Activated CD8-positive, alpha-beta memory T cell treated with anti-CD3 and anti-CD28 coated beads, Interleukin-2, amount 50 U/mL, for 4 hours (primary cell): Measurements from ENCODE around the gene RBMS1.

Experiments used
- DNase-seq: peaks from one replicate; pipeline ENCODE4 v3.0.0-alpha.2; 2020

The RBMS1 gene

DNA sequence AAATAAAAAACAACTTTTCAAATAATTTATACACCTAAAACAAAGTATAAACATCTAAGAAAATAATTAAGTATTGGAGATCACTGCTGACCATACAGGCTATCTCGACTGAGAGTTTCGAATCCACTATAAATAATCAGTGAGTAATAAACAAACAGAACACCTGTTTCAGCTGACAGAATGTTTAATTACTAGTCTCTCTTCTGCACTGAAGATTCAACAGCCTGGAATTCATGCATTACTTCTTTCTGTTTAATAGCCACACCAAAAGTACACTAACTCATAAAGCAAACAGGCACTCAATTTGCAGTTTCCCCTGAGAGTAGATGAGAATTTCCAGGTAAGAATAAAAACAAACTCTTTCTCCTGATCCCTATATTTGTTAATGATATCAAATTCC lies 138.5 kb downstream of the RBMS1 start:
- no peak for DNase-seq

DNA sequence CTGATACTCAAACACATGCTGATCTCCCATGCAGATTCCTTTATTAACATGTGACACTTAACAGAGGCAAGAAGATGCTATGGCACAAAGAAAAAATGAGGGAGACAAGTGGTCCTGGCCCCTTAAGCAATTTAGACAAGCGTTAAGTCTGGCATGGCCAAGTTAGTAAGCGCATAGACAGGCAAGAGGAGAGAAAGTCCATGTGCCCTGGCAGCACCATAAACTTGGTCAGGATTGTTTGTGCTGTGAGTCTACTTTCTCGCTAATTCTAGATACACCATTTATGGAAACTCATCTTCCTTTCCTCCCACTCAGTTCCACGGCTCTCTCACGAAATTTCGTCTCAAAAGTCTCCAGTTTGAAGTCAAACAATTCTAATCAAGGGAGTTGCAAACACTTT lies 138.9 kb downstream of the RBMS1 start:
- no peak for DNase-seq

DNA sequence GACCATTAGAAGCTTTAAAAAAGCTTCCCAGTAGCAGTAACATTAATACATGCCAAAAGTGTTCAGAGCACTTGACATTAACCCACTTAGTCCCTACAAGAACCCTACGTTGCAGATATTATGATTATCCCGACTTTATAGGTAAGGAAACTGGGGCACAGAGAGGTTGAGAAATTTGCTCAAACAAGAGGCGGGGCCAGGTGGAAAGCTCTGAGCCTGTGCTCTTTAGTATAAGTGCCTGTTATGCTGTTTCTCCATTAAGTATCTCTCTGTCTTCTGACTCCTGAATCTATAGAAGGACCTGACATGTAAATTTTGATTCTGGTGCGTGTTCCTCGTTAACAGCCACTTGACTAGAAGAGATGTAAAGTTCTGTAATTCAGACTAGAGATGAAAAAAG lies 139.8 kb downstream of the RBMS1 start:
- DNase-seq: no peak

DNA sequence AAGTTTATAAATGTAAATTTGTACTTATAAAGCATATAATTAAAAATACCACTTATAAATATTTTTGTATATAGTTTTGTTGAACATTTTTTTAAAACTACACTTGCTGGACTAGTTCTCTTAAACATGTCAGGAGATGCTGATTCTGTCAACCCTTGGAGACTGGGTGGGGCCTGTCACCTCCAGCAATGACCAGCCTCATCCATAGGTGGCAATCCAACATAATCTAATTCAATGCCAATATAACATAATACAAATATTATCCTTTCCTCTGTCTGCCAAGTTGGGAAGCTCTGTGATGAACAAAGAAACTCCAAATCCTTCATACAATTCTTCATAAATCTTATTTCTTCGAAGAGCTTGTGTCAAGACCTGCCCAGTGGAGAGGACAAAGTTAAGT lies 140.4 kb downstream of the RBMS1 start:
- DNase-seq: peak; percentile 28

DNA sequence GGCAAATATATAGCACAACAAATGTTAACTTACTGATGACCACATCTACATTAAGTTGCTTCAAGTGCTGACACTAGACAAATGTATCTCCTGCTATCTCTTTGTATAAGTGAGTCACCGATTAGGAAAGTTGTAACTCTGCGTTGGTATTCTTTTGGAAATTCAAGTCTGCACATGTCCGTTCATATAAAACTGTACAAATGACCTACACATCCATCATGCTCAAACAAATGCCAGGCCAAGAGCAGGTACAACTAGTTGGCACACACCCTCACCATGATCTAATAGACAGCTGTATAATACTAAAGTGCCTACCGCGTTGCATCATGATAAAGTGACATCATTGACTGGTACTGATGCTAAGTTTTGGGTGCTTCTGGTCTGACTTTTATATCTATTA lies 141.1 kb downstream of the RBMS1 start:
- no peak for DNase-seq

DNA sequence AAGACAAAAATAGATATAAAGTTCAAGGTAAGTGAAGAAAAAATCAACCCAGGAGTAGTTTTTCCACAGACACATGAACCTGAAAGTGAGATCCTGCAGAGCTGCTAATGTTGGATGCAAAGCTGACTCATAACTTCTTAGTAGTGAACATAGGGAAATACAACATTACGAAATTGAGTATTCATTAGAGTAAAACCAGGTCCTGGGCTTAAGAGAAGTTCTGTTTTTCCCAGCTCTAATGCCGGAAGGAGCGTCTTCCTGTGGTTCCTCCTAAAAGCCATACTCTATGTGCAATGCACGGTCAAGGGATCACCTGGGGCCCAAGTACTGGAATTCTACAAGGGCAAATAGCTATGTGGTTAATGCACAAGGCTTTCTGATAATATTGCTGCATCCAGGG lies 141.7 kb downstream of the RBMS1 start:
- DNase-seq: no peak

DNA sequence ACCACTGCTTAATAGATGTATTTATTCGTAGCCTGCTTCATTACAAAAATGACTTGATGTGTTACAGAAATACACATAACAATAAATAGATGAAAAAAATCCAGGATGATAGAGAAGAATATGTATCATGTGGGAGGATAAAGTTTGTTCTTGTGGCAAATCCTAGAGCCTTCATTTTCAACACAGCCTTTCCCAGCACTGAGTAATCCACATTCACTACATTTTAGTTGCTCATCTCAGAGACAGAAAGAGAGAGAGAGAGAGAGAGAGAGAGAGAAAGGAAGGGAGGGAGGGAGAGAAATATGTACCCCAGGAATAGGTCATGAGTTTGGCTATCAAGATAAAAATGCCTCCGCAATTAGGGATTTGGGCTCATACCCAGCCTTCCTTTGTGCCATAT lies 144.3 kb downstream of the RBMS1 start:
- DNase-seq: no peak

DNA sequence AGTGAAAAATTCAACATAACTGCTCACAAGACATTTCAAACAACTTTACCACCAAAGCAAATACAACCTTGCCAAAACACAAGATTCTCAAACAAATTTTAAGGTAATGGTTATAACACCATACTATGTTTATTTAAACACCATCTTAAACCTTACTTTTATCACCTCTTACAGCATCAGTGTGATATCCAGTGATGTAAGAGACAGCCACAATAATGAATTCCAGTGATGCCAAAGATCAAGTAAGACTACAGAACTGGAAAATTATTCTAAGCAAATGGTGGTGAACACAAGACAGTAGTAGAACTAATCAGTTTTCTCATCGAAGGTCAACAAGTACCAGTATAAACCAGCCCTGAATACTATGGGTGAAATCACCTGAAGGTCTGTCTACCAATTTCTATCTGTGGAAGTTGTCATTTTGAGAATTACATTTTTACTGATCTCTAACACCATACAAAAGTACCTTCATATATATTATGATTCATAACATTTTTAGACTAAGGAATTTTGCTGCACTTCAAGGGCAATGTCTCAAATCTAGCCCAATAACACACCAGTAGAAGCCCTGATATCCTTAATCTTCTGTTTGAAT lies 146.2 kb downstream of the RBMS1 start:
- no peak for DNase-seq

DNA sequence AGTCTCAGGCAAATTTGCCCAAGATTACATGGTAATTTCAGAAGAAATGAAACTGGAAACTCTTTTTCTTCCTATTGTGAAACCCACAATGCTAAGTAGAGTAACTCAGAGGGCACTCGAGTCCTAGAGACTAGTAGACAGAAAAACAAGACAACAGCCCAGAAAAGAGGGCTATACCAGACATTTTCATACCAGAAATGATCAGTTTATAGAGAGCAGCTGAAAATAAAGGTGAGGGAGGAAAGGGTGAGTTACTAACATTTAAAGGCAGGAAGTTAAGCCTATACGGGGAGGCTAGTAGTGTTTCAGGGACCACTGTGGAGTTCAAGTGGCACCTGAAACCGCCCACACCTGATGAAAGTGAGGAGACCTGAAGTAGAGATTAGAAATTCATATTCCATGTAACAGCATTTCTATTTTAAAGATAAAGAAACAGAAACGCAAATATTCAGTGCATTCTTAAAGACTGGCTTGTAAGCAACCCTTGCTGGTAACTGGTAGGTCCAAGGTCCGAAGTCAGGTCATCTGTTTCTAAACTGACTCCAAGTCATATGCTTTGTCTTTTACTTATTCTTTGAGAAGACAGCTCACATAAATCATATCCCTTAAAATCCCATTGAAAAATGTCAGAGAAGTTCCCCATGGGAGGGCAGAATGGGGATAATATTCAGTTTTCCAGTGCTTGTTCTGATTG lies 148.4 kb downstream of the RBMS1 start:
- no peak for DNase-seq

DNA sequence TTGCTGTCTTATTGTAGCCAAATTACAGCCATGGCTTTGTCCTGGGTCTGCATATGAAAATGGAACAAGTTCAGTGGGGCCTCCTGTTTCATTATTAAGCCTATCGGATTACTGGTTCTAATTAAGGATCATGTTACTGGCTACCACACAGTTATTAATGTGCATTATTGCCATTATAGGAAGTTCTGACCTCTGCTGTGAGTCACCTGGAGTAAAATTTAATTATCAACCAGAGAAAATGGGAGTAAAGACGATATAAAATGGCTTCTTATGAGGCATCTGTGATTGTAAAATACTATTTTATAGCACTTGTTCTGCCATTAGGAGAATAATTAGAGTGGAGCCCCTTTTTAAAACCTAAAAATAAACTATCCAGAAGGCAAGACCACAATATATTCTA lies 150.2 kb downstream of the RBMS1 start:
- no peak for DNase-seq

DNA sequence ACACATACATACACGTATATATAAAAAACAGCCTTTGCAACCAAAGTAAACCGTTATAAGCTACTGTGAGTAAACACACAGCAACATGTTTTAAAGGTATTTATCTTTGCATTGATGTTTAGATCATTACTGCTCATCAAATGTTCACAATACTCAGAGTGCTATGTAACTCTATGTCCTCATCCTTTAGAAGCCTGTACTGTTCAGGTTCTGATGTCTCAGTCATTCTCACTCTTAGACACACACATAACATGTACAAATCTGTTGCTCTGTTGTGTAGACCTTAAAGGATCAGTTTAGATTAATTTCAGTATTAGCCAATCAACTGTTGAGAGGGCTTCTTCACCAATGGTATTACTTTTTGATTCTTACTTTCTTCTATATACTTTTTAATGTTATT lies 153.9 kb downstream of the RBMS1 start:
- no peak for DNase-seq

DNA sequence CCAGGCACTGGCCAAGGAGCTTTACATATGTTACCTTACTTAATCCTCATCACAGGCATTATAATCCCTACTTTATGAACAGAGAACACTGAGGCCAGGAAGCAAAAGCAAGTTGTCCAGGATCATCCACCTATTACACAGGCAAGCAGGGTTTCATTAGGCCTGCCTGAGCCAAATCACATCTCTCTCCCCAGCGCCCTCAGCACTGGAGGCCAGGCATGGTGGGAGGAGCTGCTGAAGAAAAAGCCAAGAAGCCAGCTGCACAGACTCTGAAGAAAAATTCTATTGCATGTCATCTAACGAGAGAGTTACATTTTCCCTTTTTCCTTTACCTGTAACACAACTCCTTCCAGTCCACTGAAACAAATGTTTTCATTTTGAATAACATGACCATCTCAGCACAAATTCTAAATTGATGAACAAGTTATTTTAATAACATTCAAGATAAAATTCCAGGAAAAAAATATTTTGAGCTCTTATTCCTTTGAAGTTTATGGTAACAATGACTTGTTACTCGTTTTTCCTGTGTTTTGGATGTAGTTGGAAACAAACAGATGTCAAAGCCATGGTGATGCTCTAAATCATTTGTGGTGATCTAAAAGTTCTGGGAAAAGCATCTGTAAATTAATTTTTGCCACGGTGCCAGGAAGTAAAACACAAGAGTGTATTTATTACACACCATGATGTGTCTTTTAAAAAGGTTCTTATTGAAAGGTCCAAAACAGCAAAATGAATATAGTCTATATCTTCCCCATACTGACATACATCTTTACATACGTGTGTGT lies 154.5 kb downstream of the RBMS1 start:
- DNase-seq: no peak

DNA sequence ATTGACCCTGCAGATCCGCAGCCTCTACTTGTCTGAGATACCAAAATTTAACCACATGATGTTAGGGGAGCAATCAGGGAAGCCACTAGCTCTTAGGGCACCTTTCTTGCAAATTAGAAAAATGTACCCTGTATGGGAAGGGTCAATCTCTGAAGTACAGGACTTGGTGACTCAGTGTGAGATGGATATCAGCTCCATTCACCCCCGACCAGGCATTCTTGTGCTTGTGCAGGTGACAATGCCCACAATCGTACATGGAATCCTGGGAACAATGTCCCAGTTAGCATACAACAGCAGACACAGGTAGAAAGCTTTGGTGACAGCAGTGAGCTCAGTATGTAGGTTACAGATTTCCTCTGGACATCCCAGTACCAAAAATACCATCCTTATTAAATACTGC lies 155.9 kb downstream of the RBMS1 start:
- no peak for DNase-seq

DNA sequence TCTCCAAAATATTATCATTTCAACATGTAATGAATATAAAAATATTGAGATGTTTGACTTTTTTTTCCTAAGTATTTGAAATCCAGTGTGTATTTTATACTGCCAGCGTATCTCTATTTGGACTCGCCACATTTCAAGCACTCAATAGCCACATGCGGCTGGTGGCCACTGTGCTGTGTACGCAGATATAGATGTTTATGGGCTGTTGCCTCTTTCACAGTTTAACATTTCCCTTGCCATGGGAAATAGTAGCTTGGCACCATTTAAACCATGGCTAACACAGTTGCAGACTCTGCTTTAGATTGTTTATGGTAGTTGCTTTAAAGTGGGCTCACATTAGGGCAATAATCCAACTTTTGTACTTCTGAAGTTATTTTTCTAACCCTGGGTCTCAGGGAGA lies 157.0 kb downstream of the RBMS1 start:
- DNase-seq: no peak

DNA sequence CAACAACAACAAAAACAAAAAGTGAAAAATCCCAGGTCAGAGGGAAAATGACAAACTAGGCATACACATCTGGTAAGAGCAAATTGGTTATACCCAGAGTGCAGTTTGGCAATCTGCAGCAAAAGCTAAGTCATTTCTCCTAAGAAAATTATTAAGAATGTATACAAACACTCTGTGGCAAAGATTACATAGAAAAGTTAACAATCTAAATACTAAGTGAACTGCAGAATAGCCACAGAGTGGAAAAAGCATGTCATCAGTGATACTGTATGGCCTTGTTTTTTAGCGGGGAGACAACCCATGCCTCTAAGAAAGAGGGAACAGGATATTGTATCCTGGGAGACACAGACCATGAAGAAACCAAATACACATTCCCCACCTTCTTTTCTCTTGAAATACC lies 157.5 kb downstream of the RBMS1 start:
- DNase-seq: no peak

DNA sequence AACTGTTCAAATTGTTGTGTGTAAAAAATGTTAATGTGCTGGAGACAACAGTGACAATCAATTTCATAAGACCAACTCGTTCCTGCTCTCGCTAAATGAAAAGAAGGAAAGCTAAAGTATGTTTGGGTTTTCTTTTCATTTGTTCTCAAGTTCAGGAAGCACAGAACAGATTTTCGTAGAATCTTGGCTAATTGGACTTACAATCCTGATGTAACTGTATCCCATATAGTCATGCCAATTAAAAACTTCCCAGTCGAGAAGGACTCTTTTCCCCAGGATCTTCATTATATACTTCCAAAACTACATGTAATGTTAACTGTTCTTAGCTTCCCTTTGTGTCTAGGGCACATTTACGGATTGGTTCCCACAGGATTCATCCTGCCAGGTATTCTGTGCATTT lies 158.2 kb downstream of the RBMS1 start:
- DNase-seq: no peak

DNA sequence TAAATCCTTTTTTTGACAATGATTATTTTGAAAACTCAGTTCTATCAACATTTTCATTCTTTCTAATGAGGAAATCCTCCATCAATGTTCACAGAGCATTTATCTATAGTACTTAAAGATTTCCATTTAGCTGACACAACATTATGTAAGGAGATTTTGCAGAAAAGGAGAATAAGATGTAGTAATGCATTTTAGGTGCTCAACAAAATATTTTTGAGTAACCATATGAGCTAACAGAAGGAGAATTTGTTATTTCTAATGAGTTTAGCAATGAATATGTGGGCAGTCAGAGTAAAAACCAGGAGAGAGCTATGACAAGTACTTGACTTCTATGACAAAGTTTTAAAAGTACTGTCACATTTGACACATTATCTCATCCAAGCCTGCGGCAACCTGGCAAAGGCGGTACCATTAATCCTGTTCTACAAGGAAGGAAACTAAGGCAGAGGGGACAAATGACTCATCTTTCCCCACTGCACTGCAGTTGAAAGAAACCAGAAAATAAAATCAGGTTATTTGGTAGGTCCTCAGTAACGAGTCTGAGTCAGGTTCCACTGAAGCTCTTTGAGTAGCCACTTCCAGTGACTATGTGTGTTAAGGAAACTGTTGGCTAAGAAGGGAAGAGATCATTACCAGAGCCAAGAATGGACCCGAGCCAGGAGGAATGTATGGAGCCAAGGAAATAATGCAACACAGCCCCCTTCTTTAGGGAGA lies 159.4 kb downstream of the RBMS1 start:
- DNase-seq: peak; percentile 29

DNA sequence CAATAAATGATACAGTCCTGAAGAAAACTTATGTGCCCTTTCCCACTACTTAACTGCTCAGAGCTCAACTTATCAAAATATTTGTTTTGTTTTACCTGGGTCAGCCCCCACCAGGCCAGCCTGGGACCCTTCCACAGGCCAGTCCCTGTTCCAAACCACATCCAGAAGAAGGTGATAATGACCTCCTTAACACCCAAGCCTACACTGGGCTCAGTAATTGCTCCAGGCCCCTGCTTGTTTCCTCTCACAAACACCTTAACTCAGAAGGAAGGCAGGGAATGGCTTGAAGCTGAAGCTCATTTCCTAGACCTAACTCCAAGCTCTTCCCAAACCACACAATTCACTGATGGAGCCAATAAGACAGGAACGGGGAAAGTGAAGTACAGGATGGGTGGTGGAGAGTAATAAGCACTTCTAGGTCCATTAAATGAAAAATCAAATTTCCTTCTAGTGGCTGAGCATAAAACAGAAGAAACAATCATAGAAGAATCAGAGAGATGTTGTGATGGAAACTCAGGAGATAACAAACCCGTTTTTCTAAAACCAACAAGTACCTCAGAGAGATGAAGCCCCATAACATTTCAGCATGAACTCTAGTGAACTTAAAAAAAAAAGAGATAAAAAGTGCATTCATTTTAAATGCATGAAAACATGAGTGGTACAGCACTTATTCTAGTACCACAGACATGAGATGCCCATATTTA lies 160.1 kb downstream of the RBMS1 start:
- DNase-seq: no peak

DNA sequence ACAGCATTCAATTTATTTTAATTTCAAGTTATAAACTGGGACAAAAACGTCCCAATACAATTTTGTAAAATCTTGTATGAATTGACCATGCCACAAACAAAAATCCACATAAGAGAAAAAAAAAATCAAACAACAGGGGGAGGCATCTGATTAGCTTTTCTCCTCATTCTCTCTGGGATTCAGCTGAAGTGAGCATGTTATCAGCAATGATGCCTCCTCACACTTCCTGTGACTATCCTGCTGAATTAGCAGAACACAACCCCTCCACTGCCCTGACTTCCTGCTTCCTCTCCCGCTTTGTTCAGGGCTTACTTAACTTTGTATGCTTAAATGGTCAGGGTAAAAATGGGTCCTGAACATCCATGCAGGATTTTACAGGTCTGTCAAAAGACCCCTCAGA lies 161.3 kb downstream of the RBMS1 start:
- no peak for DNase-seq

DNA sequence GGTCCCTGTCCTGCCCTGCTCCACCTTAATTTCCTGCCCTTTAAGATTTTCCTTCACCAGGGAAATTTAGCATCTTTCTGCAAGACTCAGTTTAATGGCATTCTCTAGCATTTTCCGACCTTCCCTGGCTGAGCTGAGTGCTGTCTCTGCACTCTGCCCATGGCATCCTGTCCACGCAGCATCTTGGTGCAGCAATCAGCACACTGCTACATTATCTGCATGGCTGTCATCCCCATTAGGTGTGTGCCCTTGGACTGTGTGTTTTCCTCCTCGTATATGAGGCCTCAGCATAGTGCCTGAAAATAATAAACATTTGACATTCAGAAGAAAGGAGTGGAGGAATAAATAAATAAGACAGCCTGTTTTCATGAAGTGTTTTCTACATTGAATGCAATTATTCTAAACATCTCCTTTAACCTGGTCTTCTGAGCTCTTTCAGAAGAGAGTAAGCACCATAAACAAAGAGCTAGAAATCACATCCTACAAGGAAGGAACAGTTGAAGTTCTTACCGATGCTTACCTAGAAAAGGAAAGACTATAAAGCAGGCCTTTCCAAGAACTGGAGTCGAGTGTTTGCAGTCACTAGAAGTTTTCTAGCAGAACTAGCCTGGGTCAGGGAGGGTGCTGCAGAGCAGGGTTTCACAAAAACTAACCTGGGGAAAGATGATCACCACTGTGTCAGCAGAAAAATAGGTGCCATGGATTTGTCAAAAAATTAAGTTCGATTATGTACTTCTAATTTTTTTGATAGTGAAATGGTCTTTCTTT lies 162.2 kb downstream of the RBMS1 start:
- no peak for DNase-seq

DNA sequence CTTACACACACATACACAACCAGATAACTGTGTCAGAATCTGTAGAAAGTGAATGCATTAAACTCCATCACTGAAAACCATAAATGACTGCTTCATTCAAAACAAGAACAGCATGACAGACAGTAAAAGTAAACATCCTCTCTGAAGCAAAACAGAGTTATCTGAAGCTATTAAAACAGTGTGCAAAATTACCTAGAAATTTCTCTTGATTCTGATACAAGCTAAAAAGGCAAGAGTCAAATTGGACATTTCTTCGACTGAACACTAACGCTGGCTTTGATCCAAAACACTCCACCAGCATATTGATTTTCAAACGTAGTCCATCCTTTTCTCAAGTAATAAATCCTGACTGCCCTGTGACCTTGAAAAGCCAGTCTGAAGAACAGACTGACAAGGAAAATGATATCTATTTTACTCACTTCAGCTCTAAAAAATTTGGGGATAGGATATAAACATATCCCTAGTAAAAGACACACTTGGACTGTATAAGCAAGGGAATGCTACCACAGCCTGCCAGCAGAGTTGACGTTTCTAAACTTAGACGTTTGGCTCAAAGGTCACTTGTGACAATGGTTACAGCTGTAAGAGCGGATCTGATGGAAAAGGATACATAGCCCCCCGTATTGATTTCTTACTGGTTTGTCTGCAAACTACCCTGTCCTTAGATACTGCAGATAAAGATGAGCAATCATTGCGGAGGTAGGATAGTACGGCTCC lies 164.6 kb downstream of the RBMS1 start:
- DNase-seq: no peak

DNA sequence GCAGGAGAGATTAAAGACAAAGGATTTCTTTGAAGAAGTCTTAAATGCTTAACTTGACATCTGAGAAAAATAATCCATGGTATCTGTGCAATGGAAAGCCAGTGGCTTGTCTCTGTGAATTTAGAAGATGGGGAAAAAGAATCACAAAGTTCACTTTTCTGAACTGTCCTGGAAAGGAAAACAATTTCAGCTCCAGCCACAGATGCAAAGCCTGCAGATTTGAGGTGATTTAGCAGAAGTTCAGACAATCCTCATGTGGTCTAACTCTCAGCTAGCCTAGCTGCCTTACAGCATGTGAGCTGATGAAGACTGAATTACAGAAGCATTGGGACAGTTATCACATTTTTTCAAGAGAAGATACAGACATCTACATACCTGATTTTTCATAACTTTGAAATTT lies 166.8 kb downstream of the RBMS1 start:
- DNase-seq: no peak
